ENCODE data around the gene GADD45B. TPM values are rescaled to one million over a fixed set of nuclear protein-coding genes. Genes with fewer than 3 reads are reported as not detected.

The GADD45B gene
- total RNA-seq, 1 donor from 2014 or later = 1.2 TPM

- no peak for TF ChIP-seq CTCF (IDR thresholded peaks at IDR 0.05; ENCODE audit: unreplicated experiment)
- H3K4me3 Mint-ChIP-seq (ENCODE audit: unreplicated experiment) = no peak overlapping the region
- DNase-seq (ENCODE audit: low spot score) = no peak
Measured at GRCh38 chr19:2494447-2495129, 18.7 kb downstream of the GADD45B start.

DNA sequence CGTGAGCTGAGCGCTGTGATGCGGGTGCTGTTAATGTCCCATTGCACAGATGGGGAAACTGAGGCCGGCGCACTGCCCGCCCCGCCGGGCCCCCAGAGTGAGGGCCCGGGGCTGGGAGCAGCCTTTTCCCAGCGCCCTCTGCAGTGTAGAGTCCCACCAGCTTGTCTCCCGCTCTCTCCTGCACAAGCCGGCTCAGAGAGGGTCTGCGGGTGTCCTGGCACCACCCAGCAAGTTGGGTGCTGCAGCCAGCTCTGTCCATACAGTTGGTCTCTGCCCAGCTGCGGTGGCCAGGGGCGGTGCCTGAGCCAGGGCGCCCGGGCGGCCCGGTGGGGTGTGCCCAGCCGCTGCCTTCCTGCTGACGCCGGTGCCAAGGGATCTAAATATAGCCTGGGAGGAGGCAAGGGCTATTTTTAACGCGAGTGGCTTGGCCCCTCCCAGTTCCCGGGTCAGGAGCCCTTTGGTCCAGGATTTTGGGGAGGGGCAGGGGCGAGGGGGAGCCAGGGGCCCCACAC is 19.3 kb downstream of the GADD45B start:
- no peaks in the 10 kb centered on the region for H3K9me3 Mint-ChIP-seq (ENCODE audit: unreplicated experiment)
- no peak for DNase-seq (ENCODE audit: low spot score)
- H3K27me3 Mint-ChIP-seq (ENCODE audit: unreplicated experiment) = peaks cover 20% of the 10 kb centered on the region
- H3K27ac Mint-ChIP-seq (ENCODE audit: unreplicated experiment) = no peak overlapping the region
- H3K4me3 Mint-ChIP-seq (ENCODE audit: unreplicated experiment) = no peak overlapping the region
- no peak for TF ChIP-seq CTCF (IDR thresholded peaks at IDR 0.05; ENCODE audit: unreplicated experiment)
- no peaks in the 10 kb centered on the region for H3K4me1 Mint-ChIP-seq (ENCODE audit: unreplicated experiment)
- no peaks in the 10 kb centered on the region for H3K36me3 Mint-ChIP-seq (ENCODE audit: low read depth, unreplicated experiment)

More at GRCh38 chr19:2494447-2495129, 18.7 kb downstream of the GADD45B start:
- Mint-ChIP-seq H3K4me1 (ENCODE audit: unreplicated experiment) (peaks cover 3% of the 10 kb centered on the region), H3K36me3 (ENCODE audit: low read depth, unreplicated experiment) (no peaks in the 10 kb centered on the region), H3K27me3 (ENCODE audit: unreplicated experiment) (peaks cover 20% of the 10 kb centered on the region), H3K9me3 (ENCODE audit: unreplicated experiment) (no peaks in the 10 kb centered on the region), H3K27ac (ENCODE audit: unreplicated experiment) (no peak overlapping the region)

DNA sequence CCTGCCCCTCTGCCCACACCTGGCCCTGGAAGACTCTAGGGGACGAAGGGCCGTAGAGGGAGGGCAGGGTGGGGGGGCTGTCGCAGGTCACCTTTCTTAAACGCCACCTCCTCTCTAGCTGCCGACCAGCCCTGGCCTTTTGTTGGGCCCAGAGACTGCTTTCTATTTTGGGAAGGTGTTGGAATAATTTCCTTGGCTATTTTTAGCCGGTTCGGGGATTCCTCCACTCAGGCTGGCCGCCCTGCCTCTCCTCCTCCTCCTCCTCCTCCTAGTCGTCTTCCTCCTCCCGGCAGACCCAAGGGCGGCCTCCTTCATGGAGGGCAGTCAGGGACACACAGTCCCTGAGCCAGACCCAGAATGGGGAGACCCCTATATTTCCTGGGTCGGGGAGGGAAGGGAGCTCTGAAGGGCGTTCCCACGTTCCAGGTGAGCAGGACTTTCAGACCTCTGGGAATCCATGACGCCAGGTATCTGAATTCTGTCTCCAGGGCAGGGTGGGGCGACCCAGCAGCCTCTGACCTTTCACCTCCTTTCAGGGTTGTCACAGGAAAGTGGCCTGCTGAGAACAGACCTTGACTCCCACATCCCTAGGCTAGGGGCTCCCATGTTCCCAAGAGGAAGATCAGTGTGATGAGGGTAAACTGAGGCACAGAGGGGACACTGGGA is 19.9 kb downstream of the GADD45B start:
- Mint-ChIP-seq H3K27me3 (ENCODE audit: unreplicated experiment) (peaks cover 20% of the 10 kb centered on the region), H3K4me1 (ENCODE audit: unreplicated experiment) (no peaks in the 10 kb centered on the region), H3K9me3 (ENCODE audit: unreplicated experiment) (no peaks in the 10 kb centered on the region), H3K36me3 (ENCODE audit: low read depth, unreplicated experiment) (no peaks in the 10 kb centered on the region), H3K4me3 (ENCODE audit: unreplicated experiment) (no peak overlapping the region), H3K27ac (ENCODE audit: unreplicated experiment) (no peak overlapping the region)
- no peak for TF ChIP-seq CTCF (IDR thresholded peaks at IDR 0.05; ENCODE audit: unreplicated experiment)
- no peak for DNase-seq (ENCODE audit: low spot score)

- Mint-ChIP-seq H3K27ac (ENCODE audit: unreplicated experiment) (no peak overlapping the region), H3K27me3 (ENCODE audit: unreplicated experiment) (peaks cover 20% of the 10 kb centered on the region), H3K4me3 (ENCODE audit: unreplicated experiment) (no peak overlapping the region), H3K9me3 (ENCODE audit: unreplicated experiment) (no peaks in the 10 kb centered on the region), H3K4me1 (ENCODE audit: unreplicated experiment) (no peaks in the 10 kb centered on the region), H3K36me3 (ENCODE audit: low read depth, unreplicated experiment) (no peaks in the 10 kb centered on the region)
- TF ChIP-seq CTCF (IDR thresholded peaks at IDR 0.05; ENCODE audit: unreplicated experiment) = no peak
- no peak for DNase-seq (ENCODE audit: low spot score)
Measured at GRCh38 chr19:2497186-2497585, 21.3 kb downstream of the GADD45B start.

DNA sequence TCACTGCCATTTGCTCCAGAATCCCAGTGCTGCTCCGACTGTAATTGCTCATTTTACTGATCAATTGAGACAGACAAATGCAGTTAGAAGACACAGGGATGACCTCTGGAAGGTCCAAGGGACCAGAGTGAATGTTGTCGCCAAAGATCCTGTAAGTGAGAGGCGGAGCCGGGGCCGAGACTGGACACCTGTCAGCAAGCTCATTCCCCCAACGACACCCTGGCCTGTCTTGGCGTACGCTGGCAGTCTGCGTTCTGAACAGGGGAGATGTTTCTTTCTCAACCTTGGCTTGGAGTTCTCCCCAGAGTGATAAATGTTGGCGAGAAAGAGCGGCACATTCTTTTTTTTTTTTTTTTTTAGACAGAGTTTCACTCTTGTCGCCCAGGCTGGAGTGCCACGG is 24.2 kb downstream of the GADD45B start:
- DNase-seq (ENCODE audit: low spot score) = no peak
- H3K4me3 Mint-ChIP-seq (ENCODE audit: unreplicated experiment) = no peak overlapping the region
- no peak for TF ChIP-seq CTCF (IDR thresholded peaks at IDR 0.05; ENCODE audit: unreplicated experiment)
- H3K9me3 Mint-ChIP-seq (ENCODE audit: unreplicated experiment) = no peaks in the 10 kb centered on the region
- peaks cover 7% of the 10 kb centered on the region for H3K27me3 Mint-ChIP-seq (ENCODE audit: unreplicated experiment)
- H3K36me3 Mint-ChIP-seq (ENCODE audit: low read depth, unreplicated experiment) = no peaks in the 10 kb centered on the region
- H3K27ac Mint-ChIP-seq (ENCODE audit: unreplicated experiment) = no peak overlapping the region
- no peaks in the 10 kb centered on the region for H3K4me1 Mint-ChIP-seq (ENCODE audit: unreplicated experiment)

All from endothelial cell (in vitro differentiated cells).